ENCODE measurements around the gene PGPEP1.
"Not testable (repeated sequence)": the region's sequence is repeated elsewhere in the genome, so short reads cannot be mapped to it uniquely, and the experiment has no call there.

Gene PGPEP1

GRCh38 chr19:18322759-18323460 lies 17.5 kb upstream of the PGPEP1 start, which contains the start of gene LSM4:
LSM4 (minus strand) TSS chr19:18323076; CDS start chr19:18323020, 56 bp downstream.
- H3K36me3 Mint-ChIP-seq (ENCODE audit: low read depth) = peaks cover 4% of the 10 kb centered on the region
- no peaks in the 10 kb centered on the region for H3K27me3 Mint-ChIP-seq (ENCODE audit: low read depth)
- TF ChIP-seq CTCF (IDR thresholded peaks at IDR 0.05; ENCODE audit: unreplicated experiment in 3 of 3) = peak in 1 of 3 experiments; percentile 15
- peaks cover 28% of the 10 kb centered on the region for H3K4me1 Mint-ChIP-seq
- peak within 1 kb of the TSS; percentile 83 to 96 (median 88) for H3K4me3 Mint-ChIP-seq
- H3K9me3 Mint-ChIP-seq = no peaks in the 10 kb centered on the region
- peak within 1 kb of the TSS; percentile 97 to 99 (median 99) for H3K27ac Mint-ChIP-seq

- H3K9me3 Mint-ChIP-seq; H3K27me3 Mint-ChIP-seq (ENCODE audit: low read depth); H3K36me3 Mint-ChIP-seq (ENCODE audit: low read depth): not testable (repeated sequence)
- Mint-ChIP-seq H3K4me3 (peak overlapping the region in 2 of 3 experiments; percentile 83 to 88), H3K27ac (peak overlapping the region; percentile 97 to 99 (median 99)), H3K4me1 (peaks cover 41% of the 10 kb centered on the region)
Measured at GRCh38 chr19:18324373-18324731, 16.0 kb upstream of the PGPEP1 start.

- peaks cover 3% of the 10 kb centered on the region for H3K27me3 Mint-ChIP-seq (ENCODE audit: low read depth)
Measured at GRCh38 chr19:18326772-18327171, 13.6 kb upstream of the PGPEP1 start.

GRCh38 chr19:18328340-18329034 lies 11.9 kb upstream of the PGPEP1 start:
- Mint-ChIP-seq H3K27me3 (ENCODE audit: low read depth) (peaks cover 3% of the 10 kb centered on the region), H3K9me3 (no peaks in the 10 kb centered on the region), H3K36me3 (ENCODE audit: low read depth) (no peaks in the 10 kb centered on the region), H3K27ac (peak overlapping the region; percentile 93 to 99 (median 95)), H3K4me1 (peaks cover 21% of the 10 kb centered on the region), H3K4me3 (peak overlapping the region; percentile 61 to 77 (median 71))
- peak; percentile 89 to 90 (median 89) for TF ChIP-seq CTCF (IDR thresholded peaks at IDR 0.05; ENCODE audit: unreplicated experiment in 3 of 3)

More at GRCh38 chr19:18326772-18327171, 13.6 kb upstream of the PGPEP1 start:
- Mint-ChIP-seq H3K9me3 (no peaks in the 10 kb centered on the region), H3K27ac (no peak overlapping the region), H3K4me1 (peaks cover 34% of the 10 kb centered on the region), H3K4me3 (no peak overlapping the region), H3K36me3 (ENCODE audit: low read depth) (no peaks in the 10 kb centered on the region)
- no peak for TF ChIP-seq CTCF (IDR thresholded peaks at IDR 0.05; ENCODE audit: unreplicated experiment in 3 of 3)

- no peaks in the 10 kb centered on the region for H3K36me3 Mint-ChIP-seq (ENCODE audit: low read depth)
- peak overlapping the region; percentile 61 to 77 (median 71) for H3K4me3 Mint-ChIP-seq
- H3K4me1 Mint-ChIP-seq = peaks cover 16% of the 10 kb centered on the region
- H3K27me3 Mint-ChIP-seq (ENCODE audit: low read depth) = peaks cover 3% of the 10 kb centered on the region
- H3K9me3 Mint-ChIP-seq = no peaks in the 10 kb centered on the region
- no peak for TF ChIP-seq CTCF (IDR thresholded peaks at IDR 0.05; ENCODE audit: unreplicated experiment in 3 of 3)
- H3K27ac Mint-ChIP-seq = peak overlapping the region; percentile 93 to 99 (median 95)
Measured at GRCh38 chr19:18329035-18329376, 11.4 kb upstream of the PGPEP1 start.

GRCh38 chr19:18330868-18331267 lies 9.5 kb upstream of the PGPEP1 start:
- Mint-ChIP-seq H3K27me3 (ENCODE audit: low read depth) (peaks cover 3% of the 10 kb centered on the region), H3K9me3 (no peaks in the 10 kb centered on the region), H3K27ac (peak overlapping the region in 2 of 3 experiments; percentile 85), H3K36me3 (ENCODE audit: low read depth) (no peaks in the 10 kb centered on the region), H3K4me1 (peaks cover 15% of the 10 kb centered on the region), H3K4me3 (no peak overlapping the region)
- TF ChIP-seq CTCF (IDR thresholded peaks at IDR 0.05; ENCODE audit: unreplicated experiment in 3 of 3) = no peak
